HCT116 (cell line): ENCODE measurements around the gene KSR2. TPM values are rescaled to one million over a fixed set of nuclear protein-coding genes. Genes with fewer than 3 reads are reported as not detected.

Source experiments
- ATAC-seq: fragments of 200-7000 bp; cut with Tn5 transposase; 2 replicates; pipeline ENCODE4 v1.9.1; 2020; ENCODE audit warnings: mild to moderate bottlenecking, moderate library complexity
- BruUV-seq: library from RNA; stranded (reverse); fragments of 400-500 nt; replicated peaks from 2 replicates; lab custom pipeline; 2021; lab: Mats Ljungman, UMichigan
- CTCF ChIA-PET: fragments of 300-600 bp; sonication (Branson Sonifier 250); formaldehyde crosslinking; loops from one replicate; lab custom pipeline; 2021; ENCODE audit warnings: antibody characterized with exemption; lab: Charles Lee
- POLR2A ChIA-PET: fragments of 300-600, 350-600 bp; sonication (Branson Sonifier 250); formaldehyde crosslinking; loops from one replicate; lab custom pipeline; 2021; ENCODE audit warnings: antibody characterized with exemption; lab: Charles Lee
- RAD21 ChIA-PET, 2 experiments: fragments of 300-600 bp; sonication (Branson Sonifier 250); formaldehyde crosslinking; loops; one replicate each; lab custom pipeline; 2023; ENCODE audit warnings: low total read pairs in 2 of 2; ENCODE audit not compliant: uncharacterized antibody in 2 of 2, unreplicated experiment in 2 of 2, low non-redundant PET in 1 of 2; lab: Charles Lee
- DNase-seq: peaks from one replicate; pipeline ENCODE4 v3.0.0-alpha.2; 2010; ENCODE audit warnings: low read depth, low spot score
- H2AFZ ChIP-seq: fragments of 200-600 bp; shearing (Covaris generic), sonication (generic); 2 replicates; pipeline ENCODE4 v1.6.1; 2017; ENCODE audit warnings: low read depth, mixed run types, mixed read lengths, antibody characterized with exemption, low read length; ENCODE audit not compliant: poor library complexity, severe bottlenecking
- H3K27ac ChIP-seq: 2 replicates; pipeline ENCODE4 v1.5.1; 2012; ENCODE audit warnings: low read depth, low read length
- H3K27me3 ChIP-seq: fragments of 200-600 bp; sonication (generic); 2 replicates; pipeline ENCODE4 v1.6.1; 2016; ENCODE audit warnings: mixed run types, low read length, mixed read lengths; ENCODE audit not compliant: insufficient read depth
- H3K36me3 ChIP-seq, 2 experiments: fragments of 200-500 bp in 1 of 2; fragments of 200-600 bp in 1 of 2; sonication (Bioruptor generic) in 1 of 2; sonication (generic) in 1 of 2; 2 replicates each; pipeline versions ENCODE4 v1.5.1 to v1.6.1; 2014 to 2016; ENCODE audit warnings: low read length in 2 of 2, inconsistent platforms in 1 of 2, mixed read lengths in 1 of 2, mixed run types in 1 of 2; ENCODE audit not compliant: insufficient read depth in 2 of 2, control insufficient read depth in 1 of 2
- H3K4me1 ChIP-seq, 2 experiments: fragments of 200-600 bp in 1 of 2; sonication (generic) in 1 of 2; 2 replicates each; pipeline versions ENCODE4 v1.5.1 to v1.6.1; 2012 to 2017; ENCODE audit warnings: low read length in 2 of 2, inconsistent platforms in 1 of 2, mild to moderate bottlenecking in 1 of 2, mixed read lengths in 1 of 2, mixed run types in 1 of 2, moderate library complexity in 1 of 2; ENCODE audit not compliant: insufficient read depth in 2 of 2, control insufficient read depth in 1 of 2
- H3K4me2 ChIP-seq: fragments of 200-600 bp; sonication (generic); 2 replicates; pipeline ENCODE4 v1.6.1; 2017; ENCODE audit warnings: mixed run types, low read length, mixed read lengths
- H3K4me3 ChIP-seq, 2 experiments: fragments of 200-600 bp in 1 of 2; sonication (generic) in 1 of 2; replicated peaks in 1 of 2; 2 replicates each; pipeline ENCODE4 v1.5.1; 2011 to 2016; ENCODE audit warnings: low read length in 2 of 2, control low read depth in 1 of 2, low read depth in 1 of 2, mild to moderate bottlenecking in 1 of 2, mixed read lengths in 1 of 2, mixed run types in 1 of 2
- H3K79me2 ChIP-seq: fragments of 200-600 bp; sonication (generic); 2 replicates; pipeline ENCODE4 v1.6.1; 2017; ENCODE audit warnings: mild to moderate bottlenecking, mixed run types, low read length, moderate library complexity, mixed read lengths; ENCODE audit not compliant: insufficient read depth
- H3K9ac ChIP-seq: fragments of 200-600 bp; sonication (generic); 2 replicates; pipeline ENCODE4 v1.6.1; 2016; ENCODE audit warnings: low read length, mixed read lengths
- H3K9me2 ChIP-seq: fragments of 200-600 bp; sonication (generic), shearing (Covaris generic); 2 replicates; pipeline ENCODE4 v1.6.1; 2017; ENCODE audit warnings: mixed run types, mild to moderate bottlenecking, moderate library complexity; ENCODE audit not compliant: insufficient read depth
- H3K9me3 ChIP-seq, 2 experiments: fragments of 200-500 bp in 1 of 2; fragments of 200-600 bp in 1 of 2; sonication (Bioruptor generic) in 1 of 2; sonication (generic) in 1 of 2; 2 replicates each; pipeline ENCODE4 v1.6.1; 2014 to 2017; ENCODE audit warnings: low read length in 2 of 2, mixed read lengths in 2 of 2, inconsistent platforms in 1 of 2, low read depth in 1 of 2, mild to moderate bottlenecking in 1 of 2, mixed run types in 1 of 2, moderate library complexity in 1 of 2; ENCODE audit not compliant: control insufficient read depth in 1 of 2, insufficient read depth in 1 of 2
- H4K20me1 ChIP-seq: fragments of 200-600 bp; sonication (generic), shearing (Covaris generic); 2 replicates; pipeline ENCODE4 v1.6.1; 2017; ENCODE audit warnings: mixed run types, mild to moderate bottlenecking, moderate library complexity; ENCODE audit not compliant: insufficient read depth
- ATF3 ChIP-seq: IDR thresholded peaks from 2 replicates; pipeline ENCODE4 v1.6.1; 2012
- CBX3 ChIP-seq: IDR thresholded peaks from 2 replicates; pipeline ENCODE4 v1.6.1; 2012; ENCODE audit warnings: low read depth
- EGR1 ChIP-seq: IDR thresholded peaks from 2 replicates; pipeline ENCODE4 v1.6.1; 2012; ENCODE audit warnings: low read depth
- ELF1 ChIP-seq: IDR thresholded peaks from 2 replicates; pipeline ENCODE4 v1.6.1; 2012; ENCODE audit warnings: low read depth, borderline replicate concordance
- EZH2 ChIP-seq: fragments of 200-600 bp; sonication (generic); IDR thresholded peaks from 2 replicates; pipeline ENCODE4 v1.6.1; 2017; ENCODE audit warnings: antibody characterized with exemption, mixed run types
- EZH2phosphoT487 ChIP-seq: fragments of 200-600 bp; IDR thresholded peaks from 2 replicates; pipeline ENCODE4 v1.6.1; 2018; ENCODE audit warnings: antibody characterized with exemption, borderline replicate concordance
- FOSL1 ChIP-seq: IDR thresholded peaks from 2 replicates; pipeline ENCODE4 v1.6.1; 2012; ENCODE audit warnings: low read depth
- JUND ChIP-seq: IDR thresholded peaks from 2 replicates; pipeline ENCODE4 v1.6.1; 2012
- POLR2A ChIP-seq: IDR thresholded peaks from 2 replicates; pipeline ENCODE4 v1.7.0; 2011; ENCODE audit warnings: borderline replicate concordance; ENCODE audit not compliant: insufficient read depth, insufficient read length; ENCODE audit errors: extremely low read depth
- POLR2AphosphoS5 ChIP-seq: IDR thresholded peaks from 2 replicates; pipeline ENCODE4 v1.6.1; 2011; ENCODE audit warnings: mild to moderate bottlenecking, low read depth, low read length, moderate library complexity
- RAD21 ChIP-seq: IDR thresholded peaks from 2 replicates; pipeline ENCODE4 v1.6.1; 2012; ENCODE audit warnings: low read depth, mild to moderate bottlenecking
- SIN3A ChIP-seq: IDR thresholded peaks from 2 replicates; pipeline ENCODE4 v1.6.1; 2012; ENCODE audit warnings: low read depth
- SP1 ChIP-seq: IDR thresholded peaks from 2 replicates; pipeline ENCODE4 v1.6.1; 2012; ENCODE audit warnings: low read depth
- SRF ChIP-seq: IDR thresholded peaks from 2 replicates; pipeline ENCODE4 v1.6.1; 2012; ENCODE audit warnings: low read depth
- TCF7L2 ChIP-seq: IDR thresholded peaks from 2 replicates; pipeline ENCODE4 v1.7.0; 2011; ENCODE audit warnings: borderline replicate concordance, inconsistent platforms; ENCODE audit not compliant: insufficient read depth, insufficient read length; ENCODE audit errors: extremely low read depth
- YY1 ChIP-seq: IDR thresholded peaks from 2 replicates; pipeline ENCODE4 v1.6.1; 2011; ENCODE audit warnings: low read length, low read depth, moderate library complexity, mild to moderate bottlenecking; ENCODE audit not compliant: insufficient replicate concordance; ENCODE audit errors: extremely low read depth
- ZNF274 ChIP-seq: fragments of 200-500 bp; sonication (Bioruptor generic); IDR thresholded peaks from 2 replicates; pipeline ENCODE4 v1.6.1; 2014; ENCODE audit warnings: mild to moderate bottlenecking, low read depth, low read length, inconsistent platforms
- intact Hi-C: fragments of 100-400 bp; cut with micrococcal nuclease; formaldehyde crosslinking; loops from 2 replicates; pipeline ENCODE4 v1.10.0; 2022
- total RNA-seq: library from RNA; stranded (reverse); gene quantifications from one replicate; pipeline ENCODE4 v1.2.1, GENCODE V29; 2021; ENCODE audit not compliant: unreplicated experiment
- TF ChIP-seq, protein P1 (sequence below): IDR thresholded peaks from 2 replicates; pipeline ENCODE4 v1.6.1; 2011; ENCODE audit warnings: mild to moderate bottlenecking, low read length, moderate library complexity; ENCODE audit not compliant: insufficient replicate concordance; ENCODE audit errors: extremely low read depth
- TF ChIP-seq, protein P2 (sequence below): IDR thresholded peaks from 2 replicates; pipeline ENCODE4 v1.6.1; 2012
- TF ChIP-seq, protein P3 (sequence below), 3 experiments: fragments of 200-600 bp in 1 of 3; sonication (generic) in 1 of 3; IDR thresholded peaks in 2 of 3; conservative IDR thresholded peaks in 1 of 3; 2 replicates each; pipeline ENCODE4 v1.5.1; 2012 to 2017; ENCODE audit warnings: low read depth in 2 of 3, low read length in 2 of 3, antibody characterized with exemption in 1 of 3, borderline replicate concordance in 1 of 3, control low read depth in 1 of 3, mild to moderate bottlenecking in 1 of 3, mixed read lengths in 1 of 3, mixed run types in 1 of 3, moderate library complexity in 1 of 3; ENCODE audit not compliant: insufficient read depth in 1 of 3

KSR2 gene
- total RNA-seq, 1 experiment from 2014 or later: 10.1 TPM

DNA sequence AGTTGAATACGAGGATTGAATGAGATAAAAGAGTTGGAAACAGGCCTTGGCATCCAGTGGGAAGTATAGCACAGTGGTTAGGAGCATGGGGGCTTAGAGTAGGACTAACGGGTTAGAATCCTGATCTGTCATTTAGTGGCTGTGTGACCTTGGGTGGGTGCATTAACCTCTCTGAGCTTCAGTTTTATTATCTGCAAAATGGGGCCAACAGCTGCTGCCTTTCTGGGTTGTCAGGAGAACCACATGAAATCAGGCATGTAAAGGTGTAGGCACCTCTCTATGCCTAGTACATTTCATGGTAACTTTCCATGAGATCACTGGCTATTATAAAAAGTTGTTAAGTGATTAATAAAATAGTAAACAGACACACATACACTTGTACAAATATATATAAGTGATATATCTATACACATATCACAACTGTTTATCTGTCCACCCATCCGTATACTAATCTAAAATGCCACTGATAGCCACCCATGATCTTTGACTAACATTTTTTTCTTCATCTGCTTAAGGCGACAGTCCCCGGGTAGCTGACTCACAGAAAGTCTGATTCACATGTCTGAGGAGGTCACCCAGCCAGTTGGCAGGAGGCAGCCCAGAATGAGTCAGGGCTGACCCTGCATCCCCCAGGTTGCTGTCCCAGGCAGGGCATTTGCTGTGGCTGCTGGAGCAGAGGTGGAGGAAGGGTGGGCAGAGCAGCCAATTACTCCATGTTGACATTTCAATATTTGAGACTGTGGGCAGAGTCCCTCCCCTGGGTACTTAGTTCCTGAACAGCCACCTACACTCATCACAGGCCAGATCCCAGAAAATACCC lies 481.7 kb downstream of the KSR2 start:
- H4K20me1 ChIP-seq: no peaks in the 10 kb centered on the region
- H2AFZ ChIP-seq: no peak overlapping the region
- intact Hi-C loops: no loop called here
- H3K4me3 ChIP-seq: 0 out of 4 replicates have a peak overlapping the region, but pooled peaks of 1 of the 2 experiments have one; percentile 8
- H3K4me1 ChIP-seq: peaks cover 13 to 27% of the 10 kb centered on the region in 2 experiments
- ATAC-seq (peak; percentile 98), DNase-seq (peak; percentile 80)
- peak overlapping the region; percentile 25; the same call in 1 of the 2 replicates for H3K27ac ChIP-seq
- no peaks in the 10 kb centered on the region for H3K27me3 ChIP-seq
- H3K9me2 ChIP-seq: no peaks in the 10 kb centered on the region
- H3K9me3 ChIP-seq: no peaks in the 10 kb centered on the region
- peak overlapping the region; percentile 70 for H3K4me2 ChIP-seq
- RAD21 ChIA-PET: no interaction called here
- H3K36me3 ChIP-seq: no peaks in the 10 kb centered on the region
- POLR2A ChIA-PET: no interaction called here
- BruUV-seq: no TSS peak
- H3K9ac ChIP-seq: no peak overlapping the region
- H3K79me2 ChIP-seq: no peaks in the 10 kb centered on the region
- CTCF ChIA-PET: interaction anchor here (1.2 kb wide), 1 partner anchor 14 kb away, joined by 3 read pairs; no protein-coding TSS in a partner anchor
- peak; percentile 99 for TF ChIP-seq FOSL1
- TF ChIP-seq, protein P1, sequence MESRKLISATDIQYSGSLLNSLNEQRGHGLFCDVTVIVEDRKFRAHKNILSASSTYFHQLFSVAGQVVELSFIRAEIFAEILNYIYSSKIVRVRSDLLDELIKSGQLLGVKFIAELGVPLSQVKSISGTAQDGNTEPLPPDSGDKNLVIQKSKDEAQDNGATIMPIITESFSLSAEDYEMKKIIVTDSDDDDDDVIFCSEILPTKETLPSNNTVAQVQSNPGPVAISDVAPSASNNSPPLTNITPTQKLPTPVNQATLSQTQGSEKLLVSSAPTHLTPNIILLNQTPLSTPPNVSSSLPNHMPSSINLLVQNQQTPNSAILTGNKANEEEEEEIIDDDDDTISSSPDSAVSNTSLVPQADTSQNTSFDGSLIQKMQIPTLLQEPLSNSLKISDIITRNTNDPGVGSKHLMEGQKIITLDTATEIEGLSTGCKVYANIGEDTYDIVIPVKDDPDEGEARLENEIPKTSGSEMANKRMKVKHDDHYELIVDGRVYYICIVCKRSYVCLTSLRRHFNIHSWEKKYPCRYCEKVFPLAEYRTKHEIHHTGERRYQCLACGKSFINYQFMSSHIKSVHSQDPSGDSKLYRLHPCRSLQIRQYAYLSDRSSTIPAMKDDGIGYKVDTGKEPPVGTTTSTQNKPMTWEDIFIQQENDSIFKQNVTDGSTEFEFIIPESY: no peak
- TF ChIP-seq EZH2phosphoT487: no peak
- TF ChIP-seq JUND: peak; percentile 98
- TF ChIP-seq SP1: peak; percentile 90
- no peak for TF ChIP-seq EZH2
- no peak for TF ChIP-seq ZNF274
- peak; percentile 71; the same call in 1 of the 2 replicates for TF ChIP-seq SRF
- peak; percentile 92 for TF ChIP-seq CBX3
- peak; percentile 14; the same call in 1 of the 2 replicates for TF ChIP-seq RAD21
- TF ChIP-seq, protein P2, sequence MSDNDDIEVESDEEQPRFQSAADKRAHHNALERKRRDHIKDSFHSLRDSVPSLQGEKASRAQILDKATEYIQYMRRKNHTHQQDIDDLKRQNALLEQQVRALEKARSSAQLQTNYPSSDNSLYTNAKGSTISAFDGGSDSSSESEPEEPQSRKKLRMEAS: peak; percentile 44; the same call in 1 of the 2 replicates
- TF ChIP-seq, protein P3, sequence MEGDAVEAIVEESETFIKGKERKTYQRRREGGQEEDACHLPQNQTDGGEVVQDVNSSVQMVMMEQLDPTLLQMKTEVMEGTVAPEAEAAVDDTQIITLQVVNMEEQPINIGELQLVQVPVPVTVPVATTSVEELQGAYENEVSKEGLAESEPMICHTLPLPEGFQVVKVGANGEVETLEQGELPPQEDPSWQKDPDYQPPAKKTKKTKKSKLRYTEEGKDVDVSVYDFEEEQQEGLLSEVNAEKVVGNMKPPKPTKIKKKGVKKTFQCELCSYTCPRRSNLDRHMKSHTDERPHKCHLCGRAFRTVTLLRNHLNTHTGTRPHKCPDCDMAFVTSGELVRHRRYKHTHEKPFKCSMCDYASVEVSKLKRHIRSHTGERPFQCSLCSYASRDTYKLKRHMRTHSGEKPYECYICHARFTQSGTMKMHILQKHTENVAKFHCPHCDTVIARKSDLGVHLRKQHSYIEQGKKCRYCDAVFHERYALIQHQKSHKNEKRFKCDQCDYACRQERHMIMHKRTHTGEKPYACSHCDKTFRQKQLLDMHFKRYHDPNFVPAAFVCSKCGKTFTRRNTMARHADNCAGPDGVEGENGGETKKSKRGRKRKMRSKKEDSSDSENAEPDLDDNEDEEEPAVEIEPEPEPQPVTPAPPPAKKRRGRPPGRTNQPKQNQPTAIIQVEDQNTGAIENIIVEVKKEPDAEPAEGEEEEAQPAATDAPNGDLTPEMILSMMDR (IDR thresholded peaks at IDR 0.05 in 2 of 3, conservative IDR thresholded peaks at IDR 0.05 in 1 of 3; ENCODE audit: borderline replicate concordance in 1 of 3, insufficient read depth in 1 of 3, low read depth in 2 of 3, low read length in 2 of 3): no peak
- no peak for TF ChIP-seq POLR2A
- TF ChIP-seq ELF1: no peak
- TF ChIP-seq YY1: no peak
- TF ChIP-seq ATF3: no peak
- peak; percentile 46; the same call in 1 of the 2 replicates for TF ChIP-seq POLR2AphosphoS5
- TF ChIP-seq SIN3A: no peak
- TF ChIP-seq TCF7L2: no peak
- TF ChIP-seq EGR1: peak; percentile 28; the same call in 1 of the 2 replicates
